Retinal pigment epithelial cell (primary cell): ENCODE data around the gene DBN1.
A peak's percentile ranks its signal among the peaks of the same experiment; 100 is the strongest.

Experiments used
- DNase-seq: peaks from one replicate; pipeline ENCODE4 v3.0.0-alpha.2; 2010; ENCODE audit warnings: low read depth
- H3K4me3 ChIP-seq: 2 replicates; pipeline ENCODE4 v1.5.1; 2011; ENCODE audit warnings: mild to moderate bottlenecking, low read length, control low read depth, moderate library complexity
- CTCF ChIP-seq: conservative IDR thresholded peaks from 2 replicates; pipeline ENCODE4 v1.5.1; 2011; ENCODE audit warnings: low read depth, low read length, control low read depth, inconsistent platforms

DBN1 gene

GRCh38 chr5:177427919-177428573 lies 45.4 kb downstream of the DBN1 start:
- no peak for DNase-seq
- no peak overlapping the region for H3K4me3 ChIP-seq
- TF ChIP-seq CTCF: no peak

- TF ChIP-seq CTCF: no peak
- peak overlapping the region; percentile 69 for H3K4me3 ChIP-seq
- DNase-seq: no peak
These were observed 46.1 kb downstream of the DBN1 start for GRCh38 chr5:177427211-177427822.

- H3K4me3 ChIP-seq: peak within 1 kb of the TSS; percentile 69
- DNase-seq: no peak
- no peak for TF ChIP-seq CTCF
These were observed 46.7 kb downstream of the DBN1 start, which contains the start of gene GRK6 for GRCh38 chr5:177426566-177427210. Gene GRK6, plus strand, starts transcription at chr5:177426676. Its CDS starts 170 bp downstream, at chr5:177426846.

- TF ChIP-seq CTCF: no peak
- peak overlapping the region; percentile 68 for H3K4me3 ChIP-seq
- DNase-seq: peak; percentile 100
These were observed 47.5 kb downstream of the DBN1 start for GRCh38 chr5:177425801-177426565.

GRCh38 chr5:177425196-177425800 lies 48.1 kb downstream of the DBN1 start:
- no peak for DNase-seq
- TF ChIP-seq CTCF: no peak
- H3K4me3 ChIP-seq: peak overlapping the region; percentile 68

- TF ChIP-seq CTCF: no peak
- DNase-seq: no peak
These were observed 49.8 kb downstream of the DBN1 start for GRCh38 chr5:177423671-177424070.

More at GRCh38 chr5:177423671-177424070, 49.8 kb downstream of the DBN1 start:
- H3K4me3 ChIP-seq: no peak overlapping the region
